Measurements from ENCODE around the gene RAB3GAP2. TPM values are rescaled to one million over a fixed set of nuclear protein-coding genes. Genes with fewer than 3 reads are reported as not detected.
A peak's percentile ranks its signal among the peaks of the same experiment; 100 is the strongest.
"Not testable (repeated sequence)": the region's sequence is repeated elsewhere in the genome, so short reads cannot be mapped to it uniquely, and the experiment has no call there.

RAB3GAP2 gene
- total RNA-seq, 3 donors from 2014 or later, result 30.9 to 43.2 (median 42.3) TPM

DNA sequence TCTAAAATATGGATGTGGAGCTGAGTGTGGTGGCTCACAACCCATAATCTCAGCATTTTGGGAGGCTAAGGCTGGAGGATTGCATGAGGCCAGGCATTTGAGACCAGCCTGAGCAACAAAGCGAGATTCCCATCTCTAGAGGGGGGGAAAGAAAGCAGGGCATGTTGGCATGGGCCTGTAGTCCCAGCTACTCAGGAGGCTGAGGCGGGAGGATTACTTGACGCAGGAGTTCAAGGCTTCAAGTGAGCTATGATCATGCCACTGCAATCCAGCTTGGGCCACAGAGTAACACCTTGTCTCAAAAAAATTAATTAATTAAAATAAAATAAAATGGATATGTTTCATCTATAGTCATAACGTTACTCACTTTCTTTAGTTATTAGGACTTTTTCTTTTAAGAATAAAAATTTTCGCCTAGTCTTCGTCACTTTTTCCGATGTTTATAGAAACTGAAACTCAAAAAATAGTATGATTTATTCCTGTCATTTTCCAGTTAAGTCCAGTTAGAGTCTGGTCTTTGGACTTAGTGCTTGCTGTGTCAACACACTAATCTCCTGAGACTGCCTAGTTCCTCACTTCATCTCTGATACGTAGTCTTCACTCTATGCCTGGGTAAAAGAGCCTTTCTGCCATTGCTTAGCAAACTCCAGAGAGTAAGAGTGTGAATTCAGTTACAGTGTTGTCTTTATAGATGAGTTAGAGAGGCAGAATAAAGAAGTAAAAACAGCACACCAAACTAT lies 150.3 kb downstream of the RAB3GAP2 start:
- H3K4me3 ChIP-seq, result no peak overlapping the region
- H3K4me1 ChIP-seq, result no peaks in the 10 kb centered on the region
- no peaks in the 10 kb centered on the region for H3K27me3 ChIP-seq
- no peaks in the 10 kb centered on the region for H3K9me3 ChIP-seq
- no peak for TF ChIP-seq POLR2AphosphoS5 (IDR thresholded peaks at IDR 0.05)
- TF ChIP-seq POLR2A (IDR thresholded peaks at IDR 0.05), result no peak
- TF ChIP-seq, protein P1, sequence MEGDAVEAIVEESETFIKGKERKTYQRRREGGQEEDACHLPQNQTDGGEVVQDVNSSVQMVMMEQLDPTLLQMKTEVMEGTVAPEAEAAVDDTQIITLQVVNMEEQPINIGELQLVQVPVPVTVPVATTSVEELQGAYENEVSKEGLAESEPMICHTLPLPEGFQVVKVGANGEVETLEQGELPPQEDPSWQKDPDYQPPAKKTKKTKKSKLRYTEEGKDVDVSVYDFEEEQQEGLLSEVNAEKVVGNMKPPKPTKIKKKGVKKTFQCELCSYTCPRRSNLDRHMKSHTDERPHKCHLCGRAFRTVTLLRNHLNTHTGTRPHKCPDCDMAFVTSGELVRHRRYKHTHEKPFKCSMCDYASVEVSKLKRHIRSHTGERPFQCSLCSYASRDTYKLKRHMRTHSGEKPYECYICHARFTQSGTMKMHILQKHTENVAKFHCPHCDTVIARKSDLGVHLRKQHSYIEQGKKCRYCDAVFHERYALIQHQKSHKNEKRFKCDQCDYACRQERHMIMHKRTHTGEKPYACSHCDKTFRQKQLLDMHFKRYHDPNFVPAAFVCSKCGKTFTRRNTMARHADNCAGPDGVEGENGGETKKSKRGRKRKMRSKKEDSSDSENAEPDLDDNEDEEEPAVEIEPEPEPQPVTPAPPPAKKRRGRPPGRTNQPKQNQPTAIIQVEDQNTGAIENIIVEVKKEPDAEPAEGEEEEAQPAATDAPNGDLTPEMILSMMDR (IDR thresholded peaks at IDR 0.05), result no peak
- no peak for DNase-seq (ENCODE audit: low spot score in 2 of 2)
- no peaks in the 10 kb centered on the region for H3K36me3 ChIP-seq
- H3K27ac ChIP-seq, result no peak overlapping the region
- intact Hi-C loops (cut with DNase I; ENCODE audit: low total_unique reads), result no loop called here

DNA sequence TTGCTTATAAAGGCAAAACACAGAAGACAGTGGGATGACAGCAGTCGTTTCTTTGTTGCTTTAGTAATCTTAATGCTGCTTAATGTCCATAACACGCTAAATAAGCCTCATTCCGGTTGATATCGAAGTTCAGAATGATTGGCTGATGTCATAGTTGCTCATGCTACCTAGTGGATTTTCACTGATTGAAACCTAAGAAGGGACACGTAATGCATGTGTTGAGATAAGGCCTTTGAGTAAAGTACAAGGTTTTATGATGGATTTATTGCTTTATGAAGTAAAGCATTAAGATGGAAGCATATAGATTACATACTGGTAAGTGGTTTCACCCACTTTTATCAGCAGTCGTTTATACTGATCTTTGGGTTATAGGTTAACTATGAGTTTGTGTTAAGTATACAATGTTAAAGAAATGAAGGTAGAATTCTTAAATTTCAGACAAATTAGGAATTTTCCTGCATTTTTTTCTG lies 153.2 kb downstream of the RAB3GAP2 start:
- no peaks in the 10 kb centered on the region for H3K27me3 ChIP-seq
- intact Hi-C loops (cut with DNase I; ENCODE audit: low total_unique reads), result no loop called here
- TF ChIP-seq POLR2AphosphoS5 (IDR thresholded peaks at IDR 0.05) (no peak), POLR2A (IDR thresholded peaks at IDR 0.05) (no peak)
- TF ChIP-seq, protein P1 (IDR thresholded peaks at IDR 0.05), result no peak
- H3K4me3 ChIP-seq, result no peak overlapping the region
- H3K9me3 ChIP-seq, result no peaks in the 10 kb centered on the region
- H3K4me1 ChIP-seq, result no peaks in the 10 kb centered on the region
- peaks cover 9% of the 10 kb centered on the region for H3K36me3 ChIP-seq
- H3K27ac ChIP-seq, result no peak overlapping the region
- no peak for DNase-seq (ENCODE audit: low spot score in 2 of 2)

DNA sequence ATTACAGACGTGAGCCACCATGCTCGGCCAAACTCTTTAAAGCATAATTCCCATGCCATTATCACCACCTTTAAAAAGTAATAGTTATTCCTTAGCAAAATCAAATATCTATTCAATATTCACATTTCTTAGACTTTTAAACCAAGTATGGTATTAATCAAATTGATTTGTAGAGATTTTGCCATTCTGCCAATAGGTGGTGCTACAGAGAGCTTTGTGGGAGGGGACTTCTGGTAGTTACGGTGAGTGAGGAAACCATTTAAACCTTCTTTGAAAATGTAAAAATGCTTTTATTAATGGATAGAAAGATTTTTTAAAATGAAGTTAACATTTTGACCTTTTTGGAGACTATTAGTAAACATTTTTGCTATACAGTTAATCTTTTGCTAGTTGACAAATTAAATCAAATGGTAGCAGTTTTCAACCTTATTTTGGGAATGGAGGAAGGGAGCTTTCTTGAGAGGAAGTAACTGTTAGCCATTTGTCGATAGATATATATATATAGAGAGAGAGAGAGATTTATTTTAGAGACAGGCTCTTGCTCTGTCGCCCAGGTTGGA lies 159.0 kb downstream of the RAB3GAP2 start:
- Histone ChIP-seq H3K27me3 (no peaks in the 10 kb centered on the region), H3K4me3 (no peak overlapping the region), H3K9me3 (no peaks in the 10 kb centered on the region), H3K27ac (no peak overlapping the region), H3K4me1 (no peaks in the 10 kb centered on the region), H3K36me3 (peaks cover 9% of the 10 kb centered on the region)
- TF ChIP-seq, protein P1 (IDR thresholded peaks at IDR 0.05), result peak in 1 of 3 donors; percentile 22
- no peak for TF ChIP-seq POLR2AphosphoS5 (IDR thresholded peaks at IDR 0.05)
- no peak for TF ChIP-seq POLR2A (IDR thresholded peaks at IDR 0.05)
- intact Hi-C loops (cut with DNase I; ENCODE audit: low total_unique reads), result no loop called here
- no peak for DNase-seq (ENCODE audit: low spot score in 2 of 2)

DNA sequence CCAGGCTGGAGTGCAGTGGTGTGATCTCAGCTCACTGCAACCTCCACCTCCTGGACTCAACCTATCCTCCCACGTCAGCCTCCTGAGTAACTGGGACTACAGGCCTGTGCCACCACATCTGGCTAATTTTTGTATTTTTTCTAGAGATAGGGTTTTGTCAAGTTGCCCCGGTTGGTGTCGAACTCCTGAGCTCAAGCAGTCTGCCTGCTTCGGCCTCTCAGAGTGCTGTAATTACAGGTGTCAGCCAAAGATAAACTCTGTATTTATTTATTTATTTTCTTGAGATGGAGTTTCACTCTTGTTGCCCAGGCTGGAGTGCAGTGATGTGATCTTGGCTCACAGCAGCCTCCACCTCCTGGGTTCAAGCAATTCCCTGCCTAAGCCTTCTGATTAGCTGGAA lies 159.7 kb downstream of the RAB3GAP2 start:
- H3K27me3 ChIP-seq; H3K27ac ChIP-seq; H3K36me3 ChIP-seq; H3K4me3 ChIP-seq; H3K9me3 ChIP-seq; DNase-seq (ENCODE audit: low spot score in 2 of 2); intact Hi-C loops (cut with DNase I; ENCODE audit: low total_unique reads); H3K4me1 ChIP-seq: not testable (repeated sequence)

DNA sequence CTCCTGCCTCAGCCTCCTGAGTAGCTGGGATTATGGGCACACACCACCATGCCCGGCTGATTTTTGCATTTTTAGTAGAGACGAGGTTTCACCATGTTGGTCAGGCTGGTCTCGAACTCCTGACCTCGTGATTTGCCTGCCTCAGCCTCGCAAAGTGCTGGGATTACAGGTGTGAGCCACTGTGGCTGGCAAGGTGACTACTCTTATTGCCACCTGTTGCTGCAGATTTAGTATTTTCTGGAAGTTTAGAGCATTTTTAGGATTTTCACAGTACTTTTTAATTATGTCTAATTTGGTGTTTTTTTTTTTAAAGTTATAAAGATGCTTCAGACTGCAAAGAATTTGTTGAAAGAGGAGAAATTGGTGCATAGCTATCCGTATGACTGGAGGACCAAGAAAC lies 161.8 kb downstream of the RAB3GAP2 start:
- DNase-seq (ENCODE audit: low spot score in 2 of 2); H3K27ac ChIP-seq; H3K9me3 ChIP-seq; H3K36me3 ChIP-seq; H3K4me1 ChIP-seq; H3K27me3 ChIP-seq; intact Hi-C loops (cut with DNase I; ENCODE audit: low total_unique reads); H3K4me3 ChIP-seq: not testable (repeated sequence)

DNA sequence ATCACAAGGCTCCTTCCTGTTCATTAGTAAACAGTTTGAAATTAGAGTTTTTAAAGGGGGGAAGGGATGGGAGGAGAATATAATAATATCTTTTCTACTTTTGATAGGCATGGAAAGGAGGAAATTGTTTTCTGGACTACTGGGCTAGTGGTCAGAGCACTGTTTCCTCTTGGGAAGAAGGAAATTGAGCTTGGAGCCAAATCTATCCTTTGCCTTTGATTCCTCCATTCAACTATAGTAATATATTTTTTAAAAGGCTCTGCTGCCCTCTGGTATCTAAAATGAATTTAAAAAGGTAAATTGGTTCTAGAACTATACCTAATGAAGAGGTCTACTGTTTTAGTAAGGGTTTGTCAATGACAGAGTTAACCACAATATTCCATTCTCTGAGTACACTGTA lies 172.4 kb downstream of the RAB3GAP2 start:
- Histone ChIP-seq H3K9me3 (no peaks in the 10 kb centered on the region), H3K4me3 (no peak overlapping the region), H3K36me3 (peaks cover 4% of the 10 kb centered on the region), H3K27me3 (no peaks in the 10 kb centered on the region), H3K4me1 (peaks cover 0 to 10% of the 10 kb centered on the region in 2 donors), H3K27ac (no peak overlapping the region)
- DNase-seq (ENCODE audit: low spot score in 2 of 2), result no peak
- intact Hi-C loops (cut with DNase I; ENCODE audit: low total_unique reads), result no loop called here
- TF ChIP-seq POLR2AphosphoS5 (IDR thresholded peaks at IDR 0.05), result no peak
- TF ChIP-seq, protein P1 (IDR thresholded peaks at IDR 0.05), result no peak
- TF ChIP-seq POLR2A (IDR thresholded peaks at IDR 0.05), result no peak
